Endodermal cell (in vitro differentiated cells): ENCODE measurements around the gene TOM1L2. TPM values are rescaled to one million over a fixed set of nuclear protein-coding genes. Genes with fewer than 3 reads are reported as not detected.
A peak's percentile ranks its signal among the peaks of the same experiment; 100 is the strongest.

ENCODE experiments used
- DNase-seq: peaks from one replicate; pipeline ENCODE4 v3.0.0-alpha.2; 2017
- H3K27ac ChIP-seq: 2 replicates; pipeline ENCODE4 v1.5.1; 2013; ENCODE audit warnings: mild to moderate bottlenecking, low read depth, low read length, moderate library complexity
- H3K27me3 ChIP-seq: 2 replicates; pipeline ENCODE4 v1.6.1; 2013; ENCODE audit warnings: mild to moderate bottlenecking, low read length, moderate library complexity; ENCODE audit not compliant: insufficient read depth, control insufficient read depth, poor library complexity, severe bottlenecking
- H3K36me3 ChIP-seq: 2 replicates; pipeline ENCODE4 v1.7.0; 2013; ENCODE audit warnings: mild to moderate bottlenecking, low read length, moderate library complexity; ENCODE audit not compliant: control insufficient read depth, insufficient read depth
- H3K4me1 ChIP-seq: one replicate; pipeline ENCODE4 v1.7.0; 2013; ENCODE audit warnings: low read length; ENCODE audit not compliant: control insufficient read depth, insufficient read depth
- H3K4me3 ChIP-seq: 2 replicates; pipeline ENCODE4 v1.5.1; 2013; ENCODE audit warnings: mild to moderate bottlenecking, low read length, moderate library complexity
- H3K9ac ChIP-seq: 2 replicates; pipeline ENCODE4 v1.6.1; 2013; ENCODE audit warnings: mild to moderate bottlenecking, low read length, moderate library complexity; ENCODE audit not compliant: poor library complexity, severe bottlenecking; ENCODE audit errors: extremely low read depth
- H3K9me3 ChIP-seq: 2 replicates; pipeline ENCODE4 v1.6.1; 2013; ENCODE audit warnings: mild to moderate bottlenecking, low read length, moderate library complexity; ENCODE audit not compliant: control insufficient read depth
- H3K27ac Mint-ChIP-seq: 2 replicates; pipeline ENCODE4 v1.8.0; 2020; ENCODE audit warnings: mixed read lengths
- H3K27me3 Mint-ChIP-seq: 2 replicates; pipeline ENCODE4 v1.8.0; 2021; ENCODE audit warnings: mild to moderate bottlenecking, mixed read lengths; ENCODE audit not compliant: insufficient read depth
- H3K36me3 Mint-ChIP-seq: 2 replicates; pipeline ENCODE4 v1.8.0; 2020; ENCODE audit warnings: low read depth, mixed read lengths
- H3K4me1 Mint-ChIP-seq: 2 replicates; pipeline ENCODE4 v1.8.0; 2020; ENCODE audit warnings: mixed read lengths
- H3K4me3 Mint-ChIP-seq: 2 replicates; pipeline ENCODE4 v1.8.0; 2020; ENCODE audit warnings: mild to moderate bottlenecking, moderate library complexity, mixed read lengths
- H3K9me3 Mint-ChIP-seq: 2 replicates; pipeline ENCODE4 v1.8.0; 2020; ENCODE audit warnings: mild to moderate bottlenecking, mixed read lengths
- CTCF ChIP-seq: fragments of 200-600 bp; sonication (generic); conservative IDR thresholded peaks from 2 replicates; pipeline ENCODE4 v1.5.0; 2021; ENCODE audit warnings: antibody characterized with exemption, mild to moderate bottlenecking
- WGBS, 2 experiments: methylation state at CpG; one replicate each; pipeline versions ENCODE4 v1.1.5 to v1.1.7; 2013; ENCODE audit warnings: missing lambda C conversion rate in 2 of 2, mixed read lengths in 1 of 2; ENCODE audit not compliant: insufficient coverage in 1 of 2, insufficient read length in 1 of 2; 5-methylcytosine and 5-hydroxymethylcytosine counted together
- total RNA-seq, 2 donors: library from RNA; stranded (reverse); fragmentation: NEBNext Ultra II Directional in 1 of 2; extraction: Animal tissue kit (Norgen Biotek cat#: 25700) in 1 of 2; gene quantifications; 2 replicates in 1 of 2; 3 replicates in 1 of 2; pipeline ENCODE4 v1.2.1, GENCODE V29; 2021

Gene TOM1L2
- total RNA-seq, 2 donors from 2014 or later, result 10.2 to 11.5 TPM

GRCh38 chr17:17860766-17861107, 111.5 kb downstream of the TOM1L2 start:
- Mint-ChIP-seq H3K9me3 (no peaks in the 10 kb centered on the region), H3K27ac (no peak overlapping the region), H3K4me3 (no peak overlapping the region), H3K36me3 (no peaks in the 10 kb centered on the region), H3K4me1 (peaks cover 1% of the 10 kb centered on the region), H3K27me3 (no peaks in the 10 kb centered on the region)
- no peak for TF ChIP-seq CTCF
- 80 to 86% methylated on average over 2 to 5 of the region's 5 CpGs for WGBS, 2 experiments
- Histone ChIP-seq H3K9me3 (no peaks in the 10 kb centered on the region), H3K4me1 (no peaks in the 10 kb centered on the region), H3K27ac (no peak overlapping the region), H3K9ac (no peak overlapping the region), H3K36me3 (no peaks in the 10 kb centered on the region), H3K27me3 (no peaks in the 10 kb centered on the region), H3K4me3 (no peak overlapping the region)
- peak; percentile 50 for DNase-seq

DNA sequence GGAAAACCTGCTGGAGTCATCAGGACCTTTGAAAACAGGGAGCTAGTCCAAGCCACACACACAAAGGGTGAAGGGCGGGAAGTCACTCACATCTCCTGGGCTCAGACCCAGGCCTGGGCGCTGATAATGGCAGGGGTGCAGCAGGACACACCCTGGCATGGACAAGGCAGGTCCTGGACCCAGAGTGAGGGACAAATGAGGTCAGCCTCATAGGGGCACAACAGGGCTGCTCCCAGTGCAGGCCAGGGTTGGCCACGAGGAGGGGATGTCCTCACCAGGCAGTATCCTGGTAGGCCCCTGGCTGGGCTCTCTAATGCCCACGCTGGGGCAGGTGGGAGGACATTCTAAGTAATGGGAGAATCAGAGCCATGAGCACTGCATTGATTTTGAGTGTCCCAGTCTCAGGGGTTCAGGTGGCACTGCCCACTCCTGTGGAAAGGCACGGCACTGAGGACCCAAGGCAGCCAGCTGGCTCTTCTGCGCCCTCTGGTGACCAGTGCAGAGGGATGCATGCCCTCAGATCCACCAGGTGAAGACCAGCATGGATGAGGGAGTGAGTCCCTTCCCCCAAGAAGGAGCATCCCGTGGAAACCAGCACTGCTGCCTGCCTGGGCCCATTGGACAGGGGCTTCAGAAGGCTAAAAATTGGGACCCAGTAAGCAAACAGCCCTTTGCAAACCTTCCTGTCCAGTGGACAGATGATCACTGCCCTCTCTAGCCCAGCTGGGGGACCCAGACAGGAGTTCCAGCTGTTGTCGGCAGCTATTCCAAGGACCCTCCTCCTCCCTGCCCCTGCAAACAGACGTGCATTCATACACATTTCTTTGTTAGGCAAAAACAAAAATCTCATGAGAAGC, 112.1 kb downstream of the TOM1L2 start:
- no peaks in the 10 kb centered on the region for H3K9me3 Mint-ChIP-seq
- Histone ChIP-seq H3K27ac (no peak overlapping the region), H3K36me3 (no peaks in the 10 kb centered on the region)

GRCh38 chr17:17857496-17857895, 114.7 kb downstream of the TOM1L2 start:
- Histone ChIP-seq H3K4me1 (no peaks in the 10 kb centered on the region), H3K4me3 (no peak overlapping the region), H3K27ac (no peak overlapping the region), H3K9ac (no peak overlapping the region), H3K27me3 (no peaks in the 10 kb centered on the region), H3K9me3 (no peaks in the 10 kb centered on the region), H3K36me3 (no peaks in the 10 kb centered on the region)
- no peak overlapping the region for H3K4me3 Mint-ChIP-seq
- H3K27ac Mint-ChIP-seq, result no peak overlapping the region
- H3K36me3 Mint-ChIP-seq, result no peaks in the 10 kb centered on the region
- peak; percentile 38 for DNase-seq
- no peaks in the 10 kb centered on the region for H3K27me3 Mint-ChIP-seq
- peaks cover 1% of the 10 kb centered on the region for H3K4me1 Mint-ChIP-seq
- no peak for TF ChIP-seq CTCF
- 66 to 92% methylated on average over 2 to 4 of the region's 4 CpGs for WGBS, 2 experiments
- no peaks in the 10 kb centered on the region for H3K9me3 Mint-ChIP-seq

More for the DNA sequence above, 112.1 kb downstream of the TOM1L2 start:
- Histone ChIP-seq H3K27me3 (no peaks in the 10 kb centered on the region), H3K9me3 (no peaks in the 10 kb centered on the region), H3K4me3 (no peak overlapping the region), H3K9ac (no peak overlapping the region), H3K4me1 (no peaks in the 10 kb centered on the region)
- no peak overlapping the region for H3K4me3 Mint-ChIP-seq
- WGBS, 2 experiments, result 55 to 57% methylated on average over 8 to 9 of the region's 9 CpGs
- peak; percentile 98 for TF ChIP-seq CTCF
- no peaks in the 10 kb centered on the region for H3K27me3 Mint-ChIP-seq
- H3K27ac Mint-ChIP-seq, result no peak overlapping the region
- peaks cover 1% of the 10 kb centered on the region for H3K4me1 Mint-ChIP-seq
- H3K36me3 Mint-ChIP-seq, result no peaks in the 10 kb centered on the region
- peak; percentile 93 for DNase-seq
